GM19463 (cell line): ENCODE results near the gene MTAP.

ENCODE experiments used
- ATAC-seq: cut with Tn5 transposase; IDR thresholded peaks from one replicate; pipeline ENCODE4 v1.9.1; 2021; ENCODE audit warnings: mild to moderate bottlenecking, moderate library complexity; ENCODE audit not compliant: unreplicated experiment

MTAP gene

DNA sequence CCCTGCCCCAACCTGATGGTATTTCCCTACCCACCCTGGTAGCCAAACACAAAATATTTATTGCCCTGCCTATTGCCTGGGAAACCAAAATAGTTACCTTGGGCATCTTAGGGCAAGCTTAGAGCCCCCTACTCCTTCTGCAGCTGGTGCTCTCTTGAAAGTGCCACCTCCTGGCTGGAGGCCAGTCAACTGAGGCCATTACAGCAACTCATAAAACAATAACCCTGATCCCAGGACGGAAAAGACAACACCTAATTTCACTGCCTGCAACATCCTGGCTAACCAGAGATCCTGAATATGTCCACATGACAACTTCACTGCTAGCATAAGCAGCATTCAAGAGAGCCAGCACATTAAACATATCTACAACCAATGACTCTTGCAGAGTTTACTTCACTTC lies 38.7 kb downstream of the MTAP start:
- no peak for ATAC-seq

DNA sequence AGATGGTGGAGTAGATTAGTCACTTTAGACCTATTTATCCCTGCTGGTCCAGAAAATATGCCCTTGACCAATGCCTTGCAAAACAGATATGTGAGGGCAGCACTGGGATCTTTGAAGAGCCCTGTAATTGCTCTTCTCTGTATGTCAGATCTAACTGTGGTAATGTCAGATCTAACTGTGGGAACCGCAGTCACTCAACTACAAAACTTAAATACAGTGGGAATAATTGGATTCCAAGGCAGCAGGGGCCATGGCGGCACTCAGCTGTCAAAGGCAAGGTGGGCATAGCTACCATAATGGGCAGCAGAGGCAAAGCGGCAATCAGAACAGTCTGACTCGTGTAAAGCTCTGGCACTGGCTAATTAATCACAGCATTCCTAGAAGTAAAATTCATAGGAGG lies 46.2 kb downstream of the MTAP start:
- no peak for ATAC-seq

DNA sequence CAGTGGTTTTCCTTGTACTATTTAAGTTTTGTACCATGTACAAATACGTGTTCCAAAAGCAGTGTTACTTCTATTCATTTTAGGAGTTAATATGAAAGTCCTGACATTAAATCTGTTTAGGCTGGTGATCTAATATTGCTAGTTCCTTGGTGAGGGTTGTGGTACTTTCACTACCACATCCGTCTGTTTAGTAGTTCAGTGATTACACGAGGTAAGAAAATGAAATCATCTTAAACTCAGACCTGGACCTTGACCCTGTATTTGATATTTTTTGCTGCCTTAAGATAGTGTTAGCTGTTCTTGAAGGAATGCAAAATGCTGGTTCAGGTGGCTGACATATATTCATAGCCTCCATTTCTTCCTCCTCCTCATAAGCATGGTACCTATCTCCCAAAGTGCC lies 50.3 kb downstream of the MTAP start:
- ATAC-seq = peak; percentile 100

DNA sequence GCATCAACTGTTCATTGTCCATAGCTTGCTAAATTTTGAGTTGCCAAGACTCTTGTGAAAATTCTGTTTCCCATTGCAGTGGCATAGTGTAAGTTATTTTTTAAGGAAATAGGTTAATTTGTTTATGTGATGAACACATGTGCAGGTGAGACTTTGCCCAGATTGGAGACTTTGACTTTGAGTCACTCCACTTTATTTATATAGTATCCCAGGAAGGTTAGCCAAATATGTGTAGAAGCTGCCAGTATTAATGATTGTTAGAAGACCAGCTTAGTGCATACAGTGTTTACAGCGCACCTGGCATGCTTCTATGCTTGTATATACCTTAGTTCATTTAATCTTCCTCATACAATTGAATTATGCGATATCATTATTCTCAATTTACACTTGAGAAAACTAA lies 51.0 kb downstream of the MTAP start:
- no peak for ATAC-seq

DNA sequence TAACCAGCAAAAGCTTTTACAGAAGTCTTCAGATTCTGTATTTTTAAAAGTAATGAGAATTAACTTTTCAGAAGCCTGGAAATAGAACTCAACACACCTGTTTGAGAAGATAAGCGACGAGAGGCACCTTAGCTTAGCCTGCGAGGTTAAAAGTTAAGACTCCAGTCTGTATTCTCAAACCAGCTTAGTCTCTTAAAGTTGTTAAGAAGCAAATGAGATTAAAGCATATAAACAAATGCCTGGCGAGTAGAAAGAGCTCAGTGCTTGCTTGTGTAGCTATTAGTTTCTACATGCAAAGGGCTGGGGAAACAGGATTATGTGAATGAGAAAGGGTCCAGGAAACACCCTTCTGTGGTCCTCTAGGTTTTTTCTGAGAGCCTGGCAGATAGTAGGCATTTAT lies 51.7 kb downstream of the MTAP start:
- no peak for ATAC-seq

- no peak for ATAC-seq
Observed at GRCh38 chr9:21854594-21854993, 52.2 kb downstream of the MTAP start.

GRCh38 chr9:21856301-21857094 lies 54.1 kb downstream of the MTAP start:
- no peak for ATAC-seq

DNA sequence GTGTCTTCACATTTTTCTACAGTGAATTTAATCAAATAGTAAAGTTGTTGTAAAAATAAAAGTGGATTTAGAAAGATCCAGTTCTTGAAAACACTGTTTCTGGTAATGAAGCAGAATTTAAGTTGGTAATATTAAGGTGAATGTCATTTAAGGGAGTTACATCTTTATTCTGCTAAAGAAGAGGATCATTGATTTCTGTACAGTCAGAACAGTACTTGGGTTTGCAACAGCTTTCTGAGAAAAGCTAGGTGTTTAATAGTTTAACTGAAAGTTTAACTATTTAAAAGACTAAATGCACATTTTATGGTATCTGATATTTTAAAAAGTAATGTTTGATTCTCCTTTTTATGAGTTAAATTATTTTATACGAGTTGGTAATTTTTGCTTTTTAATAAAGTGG lies 60.4 kb downstream of the MTAP start:
- ATAC-seq = no peak

DNA sequence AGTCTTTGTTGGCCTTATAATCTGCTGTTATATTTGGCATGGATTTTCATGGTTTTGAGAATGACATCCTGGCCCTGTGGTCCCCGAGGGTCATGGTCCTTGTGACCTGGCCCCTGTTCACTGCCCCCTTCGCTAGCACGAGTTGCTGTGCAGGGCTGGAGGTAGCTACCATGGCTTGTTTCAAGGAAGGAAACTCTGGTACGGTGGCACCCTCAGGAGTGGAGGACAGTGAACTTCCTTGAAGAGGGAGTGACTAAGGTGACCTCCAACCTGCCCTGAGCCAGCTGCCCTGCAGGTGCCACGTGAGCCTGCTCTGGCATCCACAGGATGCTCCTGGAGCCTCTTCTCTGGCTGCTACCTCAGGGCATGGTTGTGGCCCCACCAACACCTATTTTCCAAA lies 62.1 kb downstream of the MTAP start:
- ATAC-seq = no peak

DNA sequence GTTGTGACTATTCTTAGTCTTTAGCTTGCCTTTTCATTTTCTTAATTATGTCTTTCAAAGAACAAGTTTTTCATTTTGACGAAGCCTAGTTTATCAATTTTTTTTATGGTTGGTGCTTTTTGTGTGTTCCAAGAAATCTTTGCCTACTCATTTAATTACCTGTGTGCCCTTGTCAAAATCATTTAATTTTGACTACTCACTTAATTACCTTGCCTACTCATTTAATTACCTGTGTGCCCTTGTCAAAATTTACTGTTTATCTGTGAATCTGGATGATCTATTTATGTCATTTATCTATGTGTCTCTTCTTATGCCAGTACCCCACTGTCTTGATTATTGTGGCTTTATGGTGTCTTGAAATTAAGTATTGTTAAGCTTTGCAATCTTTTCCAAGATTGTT lies 63.9 kb downstream of the MTAP start:
- ATAC-seq = no peak

DNA sequence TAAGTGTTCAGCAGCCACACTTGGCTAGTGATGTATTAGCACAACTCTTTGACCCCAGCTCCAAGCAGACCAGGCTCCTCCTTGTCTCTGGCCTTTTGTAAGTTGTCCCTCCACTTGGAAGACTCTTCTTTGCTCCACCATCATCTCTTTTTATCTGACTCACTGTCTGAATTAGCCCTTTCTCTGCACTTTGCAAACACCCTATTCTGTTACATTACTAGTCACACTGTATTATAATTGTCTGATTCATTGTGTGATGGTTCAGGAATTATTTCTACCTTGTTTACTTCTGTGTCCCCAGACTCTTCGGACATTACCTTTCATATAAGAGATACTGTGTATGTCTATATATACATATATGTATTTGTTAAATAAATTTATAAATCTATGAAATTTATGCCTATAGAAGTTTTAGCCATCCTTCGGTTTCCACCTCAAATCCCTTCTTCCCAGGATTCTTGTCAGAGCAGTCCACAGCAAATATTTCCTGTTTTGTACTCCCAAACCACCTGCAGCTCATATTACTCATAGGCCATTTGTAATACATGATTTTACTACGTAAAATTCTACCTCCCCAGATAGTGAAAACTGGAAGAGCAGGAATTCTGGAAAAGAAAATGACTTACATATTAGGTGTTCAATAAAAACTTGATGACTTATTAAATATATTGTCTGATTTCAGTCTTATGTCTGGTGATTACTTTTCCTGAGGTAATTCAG lies 69.0 kb downstream of the MTAP start:
- ATAC-seq = no peak

GRCh38 chr9:21872696-21873095 lies 70.3 kb downstream of the MTAP start:
- no peak for ATAC-seq

DNA sequence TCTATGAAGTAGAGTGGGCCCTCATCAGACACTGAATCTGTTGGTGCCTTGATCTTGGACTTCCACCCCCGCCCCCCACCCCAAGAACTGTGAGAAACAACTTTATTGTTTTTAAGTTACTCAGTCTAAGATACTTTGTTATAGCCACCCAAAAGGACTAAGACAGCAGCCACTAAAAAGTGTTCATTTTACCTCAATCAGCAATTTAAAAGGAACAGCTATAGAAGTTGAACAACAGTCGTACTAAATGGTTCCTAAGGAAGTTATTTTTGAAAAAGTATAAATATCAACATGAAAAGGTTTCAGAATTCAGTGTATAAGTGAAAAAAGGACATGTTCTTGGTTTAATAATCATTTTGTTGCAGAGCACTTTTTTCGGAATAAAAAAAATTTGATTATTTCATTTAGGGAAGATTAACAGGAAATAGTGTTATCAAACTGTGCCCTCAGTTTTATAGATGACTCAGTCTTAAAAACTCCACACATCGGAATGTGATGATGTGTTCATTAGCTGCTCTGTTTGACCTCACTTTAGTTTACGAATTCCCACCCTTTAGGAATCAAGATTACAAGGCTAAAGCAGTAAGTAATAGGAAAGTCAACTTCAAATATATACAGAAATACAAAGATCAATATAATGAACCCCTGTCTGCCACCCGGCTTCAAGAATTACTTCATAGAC lies 71.2 kb downstream of the MTAP start:
- no peak for ATAC-seq

DNA sequence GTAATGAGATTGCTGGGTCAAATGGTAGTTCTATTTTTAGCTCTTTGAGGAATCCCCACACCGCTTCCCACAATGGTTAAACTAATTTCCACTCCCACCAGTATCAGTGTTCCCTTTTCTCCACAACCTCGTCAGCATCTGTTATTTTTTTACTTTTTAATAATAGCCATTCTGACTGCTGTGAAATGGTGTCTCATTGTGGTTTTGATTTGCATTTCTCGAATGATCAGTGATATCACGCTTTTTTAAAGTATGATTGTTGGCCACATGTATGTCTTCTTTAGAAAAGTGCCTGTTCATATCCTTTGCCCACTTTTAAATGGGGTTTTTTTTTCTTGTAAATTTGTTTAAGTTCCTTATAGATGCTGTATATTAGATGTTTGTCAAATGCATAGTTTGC lies 73.5 kb downstream of the MTAP start:
- ATAC-seq = peak; percentile 48

DNA sequence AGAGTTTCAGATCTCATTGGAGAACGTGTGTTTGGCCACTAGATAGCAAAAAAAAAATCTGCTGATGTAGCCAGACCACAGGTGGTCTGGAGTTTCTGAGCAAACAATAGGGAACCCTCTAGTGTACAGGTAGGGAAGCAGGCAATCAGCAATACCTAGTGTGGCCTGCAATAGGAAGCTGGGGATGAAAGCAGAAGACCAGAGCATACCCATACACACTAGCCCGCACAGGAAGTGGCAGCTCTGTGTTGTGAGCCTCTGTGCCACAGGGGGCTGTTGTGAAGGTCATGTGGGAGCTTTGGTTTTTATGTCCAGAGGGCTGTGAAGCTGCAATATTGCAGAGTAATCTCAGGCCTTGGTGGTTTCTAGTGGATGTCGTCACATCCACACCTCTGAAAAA lies 81.2 kb downstream of the MTAP start:
- no peak for ATAC-seq

DNA sequence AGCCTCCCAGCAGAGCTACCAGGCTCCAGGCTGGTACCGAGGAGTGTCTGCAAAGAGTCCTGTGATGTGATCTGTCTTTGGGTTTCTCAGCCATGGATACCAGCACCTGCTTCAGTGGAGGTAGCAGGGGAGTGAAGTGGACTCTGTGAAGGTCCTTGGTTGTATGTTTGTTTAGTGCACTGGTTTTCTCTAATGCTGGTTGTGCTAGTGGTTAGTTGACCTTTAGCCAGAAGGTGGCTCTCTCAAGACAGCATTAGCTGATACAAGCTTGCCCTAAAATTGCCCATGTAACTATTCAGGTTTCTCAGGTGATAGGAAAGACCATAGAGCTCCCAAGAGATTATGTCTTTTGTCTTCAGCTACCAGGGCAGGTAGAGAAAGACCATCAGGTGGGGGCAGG lies 87.2 kb downstream of the MTAP start:
- ATAC-seq = no peak

GRCh38 chr9:21890696-21891095 lies 88.3 kb downstream of the MTAP start:
- no peak for ATAC-seq

DNA sequence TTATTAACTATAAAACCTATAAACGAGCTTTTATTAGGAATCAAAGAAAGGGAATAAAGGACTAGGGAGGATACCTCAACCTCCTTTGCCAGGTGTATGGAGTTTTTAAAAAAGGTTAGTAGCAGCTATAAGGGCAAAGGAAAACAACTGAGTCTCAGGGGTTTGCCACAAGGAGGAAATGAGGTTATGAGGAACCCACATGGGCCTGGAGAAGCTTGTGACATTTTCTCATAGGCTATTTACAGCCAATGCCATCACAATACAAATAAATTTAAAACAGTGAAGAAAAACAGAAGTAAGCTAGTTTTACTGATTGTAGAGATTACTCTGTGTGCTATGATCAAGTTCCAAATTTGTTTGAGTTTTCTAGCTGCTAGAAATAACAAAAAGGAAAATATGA lies 99.1 kb downstream of the MTAP start:
- ATAC-seq = no peak

DNA sequence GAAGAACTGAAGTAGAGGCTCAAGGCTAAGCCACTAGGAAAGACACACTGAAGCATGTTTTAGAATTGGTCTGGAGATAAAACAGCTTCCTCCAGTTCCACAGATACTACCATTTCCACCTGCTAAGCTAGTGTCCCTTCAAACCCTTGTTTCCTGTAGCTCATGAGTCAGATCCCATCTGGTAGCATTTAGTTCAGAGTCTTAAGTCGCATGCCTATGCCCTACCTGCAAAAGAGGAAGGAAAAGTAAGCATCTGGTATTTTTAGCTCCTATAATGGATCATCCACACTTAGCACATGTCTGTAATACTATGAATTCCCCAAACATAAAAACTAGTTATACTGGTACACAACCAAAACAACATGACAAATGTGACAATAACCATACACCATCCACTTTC lies 99.7 kb downstream of the MTAP start:
- peak; percentile 57 for ATAC-seq

- no peak for ATAC-seq
Observed at GRCh38 chr9:21903380-21903965, 101.0 kb downstream of the MTAP start.

DNA sequence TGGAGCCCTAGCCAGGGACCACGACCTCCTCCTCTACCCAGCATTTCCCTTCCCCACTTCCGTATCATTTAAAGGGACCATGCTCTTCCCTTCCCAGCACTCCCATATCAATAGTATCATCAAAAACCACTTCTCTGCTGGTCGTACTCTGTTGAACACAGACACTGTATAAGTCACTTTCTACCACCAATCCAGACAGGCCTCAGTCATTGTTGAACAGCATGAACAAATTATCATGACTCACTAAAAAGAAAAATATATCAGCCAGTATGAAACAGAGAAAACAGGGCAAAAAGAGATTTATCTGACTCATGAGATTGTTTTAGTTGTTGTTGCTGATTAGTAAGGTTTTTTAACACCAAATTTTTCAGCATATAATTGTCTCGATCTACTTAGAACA lies 101.9 kb downstream of the MTAP start:
- no peak for ATAC-seq

- no peak for ATAC-seq
Observed at GRCh38 chr9:21904776-21905175, 102.3 kb downstream of the MTAP start.
